HG02642 (cell line): ENCODE data around the gene SPRR4.
A peak's percentile ranks its signal among the peaks of the same experiment; 100 is the strongest.

Experiments
- ATAC-seq: cut with Tn5 transposase; IDR thresholded peaks from one replicate; pipeline ENCODE4 v1.9.1; 2021; ENCODE audit warnings: mild to moderate bottlenecking; ENCODE audit not compliant: unreplicated experiment, poor library complexity

The SPRR4 gene

DNA sequence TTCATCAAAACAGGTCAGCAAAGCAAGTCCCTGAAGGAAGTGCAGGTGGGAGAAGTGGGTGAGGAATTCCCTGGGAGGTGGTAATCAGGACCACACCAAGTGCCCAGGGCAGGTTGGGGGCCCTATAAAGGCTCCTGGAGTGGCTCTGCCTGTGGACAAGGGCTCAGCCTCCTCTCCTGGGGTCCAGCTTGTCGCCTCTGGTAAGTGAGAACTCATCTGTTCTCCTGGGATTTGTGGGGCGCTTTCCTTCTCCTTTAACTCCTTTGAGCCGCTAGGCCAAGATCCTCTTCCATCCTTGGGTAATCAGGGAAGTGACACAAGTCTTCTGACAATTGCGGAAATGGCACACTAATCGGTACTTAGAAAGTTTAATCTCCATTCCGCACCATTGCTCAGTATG lies at the start of gene SPRR4:
SPRR4 (plus strand) TSS at position 154 of the 400 bp plus-strand sequence. CDS start 1,243 bp downstream, outside the sequence.
- ATAC-seq: no peak

- ATAC-seq: no peak
Observed at GRCh38 chr1:152924191-152924590, 46.3 kb upstream of the SPRR4 start.

DNA sequence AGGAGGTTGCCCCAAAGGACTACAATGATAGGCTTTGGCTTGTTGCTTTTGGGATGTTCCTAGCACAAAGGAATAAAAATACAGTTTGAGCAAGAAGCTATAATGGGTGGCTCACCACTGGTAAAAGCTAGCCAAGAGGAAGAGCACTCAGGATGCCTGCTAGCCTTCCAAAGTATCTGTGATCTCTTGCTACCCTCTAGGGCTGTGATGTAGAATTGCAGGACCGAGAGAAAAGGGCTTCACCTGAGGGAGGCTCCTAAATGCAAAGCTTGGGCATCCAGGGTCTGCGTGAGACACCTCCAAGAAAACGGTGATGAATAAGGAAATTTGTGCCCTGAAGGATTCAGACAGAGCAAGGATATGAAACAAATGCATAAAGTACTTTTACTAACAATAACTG lies 44.4 kb upstream of the SPRR4 start:
- peak; percentile 55 for ATAC-seq

DNA sequence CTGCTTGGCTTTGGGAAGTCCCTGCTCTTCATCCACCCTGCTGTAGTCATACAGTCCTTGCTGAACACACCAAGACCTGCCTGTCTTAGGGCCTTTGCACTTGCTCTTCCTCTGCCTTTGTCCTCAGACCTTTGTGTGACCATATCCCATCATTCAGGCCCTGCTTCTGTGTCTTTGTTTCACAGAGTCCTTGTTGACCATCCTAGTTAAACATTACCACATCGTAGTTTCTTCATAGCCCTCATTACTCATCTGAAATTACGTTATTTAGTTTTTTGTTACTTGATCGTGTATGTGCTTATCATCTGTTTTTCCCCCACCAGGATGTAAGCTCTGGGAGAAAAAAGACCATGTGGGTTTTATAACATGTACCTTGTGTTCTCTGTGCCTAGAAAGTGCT lies 41.8 kb upstream of the SPRR4 start:
- no peak for ATAC-seq

GRCh38 chr1:152932170-152932811 lies 38.2 kb upstream of the SPRR4 start:
- no peak for ATAC-seq

DNA sequence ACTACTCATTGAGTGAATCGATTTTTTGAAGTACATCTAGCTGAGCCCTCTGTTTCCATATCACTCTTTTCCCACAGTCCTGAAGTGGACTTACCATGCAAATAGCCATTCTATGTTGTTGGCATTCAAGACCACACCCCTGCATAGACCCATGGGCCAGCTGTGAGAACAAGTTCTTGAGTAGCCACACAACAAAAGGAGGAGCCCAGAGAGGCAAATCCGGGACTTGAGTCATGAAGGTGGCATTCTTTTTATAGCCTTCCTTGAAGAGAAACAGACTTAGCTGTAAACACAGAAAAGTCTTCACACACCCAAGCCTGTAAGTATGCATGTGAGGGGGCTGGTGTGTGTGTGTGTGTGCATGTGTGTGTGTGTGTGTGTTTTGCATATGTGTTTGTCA lies 37.3 kb upstream of the SPRR4 start:
- ATAC-seq: no peak

GRCh38 chr1:152940614-152941013 lies 29.8 kb upstream of the SPRR4 start:
- no peak for ATAC-seq

GRCh38 chr1:152941037-152941711 lies 29.3 kb upstream of the SPRR4 start:
- no peak for ATAC-seq

DNA sequence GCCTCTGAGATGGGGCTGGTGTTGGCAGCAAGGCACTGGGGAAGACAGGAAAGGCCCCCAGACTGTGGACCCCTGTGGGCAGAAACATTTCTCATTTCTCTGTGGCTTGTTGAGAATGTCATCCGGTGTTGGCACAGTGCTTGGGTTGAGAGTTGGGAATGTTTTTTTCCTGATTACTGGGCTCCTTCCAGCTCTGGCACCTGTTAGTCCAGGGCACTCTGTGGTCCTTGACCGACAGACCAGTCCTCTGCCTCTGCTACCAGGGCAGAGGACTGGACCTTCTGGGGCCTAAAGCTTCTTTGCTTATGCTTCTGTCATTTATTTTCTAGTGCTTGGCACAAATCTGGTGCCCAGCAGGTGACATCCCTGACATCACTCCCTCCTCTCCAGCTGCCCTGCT lies 28.3 kb upstream of the SPRR4 start:
- ATAC-seq: no peak

DNA sequence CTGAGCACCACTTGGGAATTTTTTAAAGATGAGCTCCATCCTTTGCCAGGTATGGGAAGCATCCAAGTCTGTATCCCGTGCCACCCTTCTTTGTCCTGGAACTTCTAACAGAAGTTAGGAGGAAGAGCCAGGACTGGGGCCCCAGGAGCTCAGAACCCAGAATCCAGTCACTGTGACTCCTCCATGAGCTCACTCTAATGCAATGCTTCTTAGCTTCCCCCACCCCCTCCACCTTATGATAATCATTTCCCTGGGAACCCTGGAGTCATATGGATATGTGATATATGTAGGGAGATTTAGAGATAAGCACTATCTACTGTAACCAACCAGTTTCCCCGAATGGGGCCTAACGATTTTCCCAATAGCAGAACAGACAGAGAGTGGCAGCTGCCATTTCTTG lies 24.2 kb upstream of the SPRR4 start:
- ATAC-seq: no peak

DNA sequence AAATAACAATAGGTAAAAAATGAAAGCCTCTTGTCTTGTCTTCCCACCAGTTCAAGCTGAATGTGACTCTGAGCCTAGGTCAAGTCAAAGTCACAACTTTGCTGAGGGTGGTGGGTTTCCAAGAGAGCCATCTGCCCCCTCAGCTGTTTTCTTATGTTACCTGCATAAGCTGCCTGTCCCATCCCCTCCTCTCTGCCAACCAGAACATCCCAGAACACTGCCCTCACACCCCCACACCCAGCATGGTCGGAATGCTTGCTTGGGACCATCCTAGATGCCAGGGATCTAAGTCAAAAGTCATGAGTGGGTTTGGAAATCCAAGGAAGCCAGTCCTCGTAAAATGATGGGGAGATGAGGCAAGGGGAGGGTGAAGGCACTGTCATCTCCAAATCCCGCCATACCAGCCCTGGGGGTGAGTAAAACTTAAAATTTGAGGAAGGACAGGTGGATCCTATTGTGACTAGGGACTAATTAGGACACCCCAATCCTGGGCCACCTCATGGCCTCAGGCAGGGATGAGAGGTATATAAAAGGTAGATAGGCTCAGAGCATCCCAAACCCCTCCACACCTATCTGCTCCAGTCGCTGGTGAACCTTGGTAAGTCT lies 23.7 kb upstream of the SPRR4 start, which contains the start of gene SPRR5:
SPRR5 (plus strand) TSS at position 556 of the 606 bp plus-strand sequence. CDS start 1,349 bp downstream, outside the sequence.
- ATAC-seq: no peak

DNA sequence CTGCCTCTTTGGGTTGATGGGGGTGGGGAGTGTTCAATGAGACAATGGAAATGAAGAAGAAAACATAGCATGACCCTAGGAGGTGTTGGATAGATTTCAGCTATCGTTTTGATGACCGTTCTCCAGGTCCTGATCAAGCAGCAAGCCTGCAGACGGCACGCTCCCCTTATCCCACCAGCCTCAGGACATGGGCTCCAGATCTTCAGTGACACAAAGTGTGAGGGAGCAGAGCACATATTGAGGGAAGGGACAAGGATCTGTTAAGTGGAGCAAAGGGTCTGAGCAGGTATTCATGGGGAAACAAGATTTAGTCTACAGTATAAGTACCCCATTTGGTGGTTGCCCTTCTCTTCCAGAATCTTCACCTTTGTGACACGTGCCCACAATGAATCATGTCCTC lies 18.7 kb upstream of the SPRR4 start:
- ATAC-seq: no peak

DNA sequence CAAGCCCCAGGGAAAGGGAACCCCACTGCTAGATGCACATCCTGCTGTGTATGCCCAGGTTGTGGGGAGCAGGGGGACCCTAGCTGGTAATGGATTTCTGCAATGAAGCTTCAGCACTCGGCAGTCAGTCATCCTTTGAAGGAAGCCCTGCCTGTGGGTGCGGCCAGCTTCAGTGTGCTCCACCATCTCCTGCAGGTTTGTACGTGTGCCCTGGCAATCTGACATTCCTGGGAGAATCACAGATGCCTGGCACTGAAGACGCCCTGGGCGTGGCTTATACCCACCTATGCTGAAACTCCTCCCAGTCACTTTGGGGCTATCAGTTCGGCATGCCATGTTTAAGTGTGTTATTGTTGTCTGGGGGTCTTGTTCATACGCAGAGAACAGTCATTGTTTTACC lies 16.7 kb upstream of the SPRR4 start:
- ATAC-seq: no peak

DNA sequence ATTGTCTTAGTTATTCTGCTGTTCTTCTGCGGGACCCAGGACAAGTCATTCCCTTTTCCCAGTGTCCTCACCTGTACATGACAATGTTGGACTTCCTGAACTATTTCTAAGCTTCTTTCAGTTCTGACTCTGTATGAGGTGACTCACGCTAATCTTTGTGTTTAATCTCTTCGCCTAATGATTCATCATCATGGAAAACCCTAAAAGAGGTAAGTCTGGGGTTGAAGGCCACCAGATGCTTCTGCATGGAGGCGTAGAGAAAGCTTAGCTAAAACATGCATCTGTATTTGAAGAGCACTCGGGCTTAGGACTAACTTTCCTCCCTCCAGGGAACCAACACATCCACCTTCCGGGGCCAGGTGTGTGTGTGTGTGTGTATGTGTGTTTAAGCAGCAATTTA lies 16.0 kb upstream of the SPRR4 start:
- no peak for ATAC-seq

DNA sequence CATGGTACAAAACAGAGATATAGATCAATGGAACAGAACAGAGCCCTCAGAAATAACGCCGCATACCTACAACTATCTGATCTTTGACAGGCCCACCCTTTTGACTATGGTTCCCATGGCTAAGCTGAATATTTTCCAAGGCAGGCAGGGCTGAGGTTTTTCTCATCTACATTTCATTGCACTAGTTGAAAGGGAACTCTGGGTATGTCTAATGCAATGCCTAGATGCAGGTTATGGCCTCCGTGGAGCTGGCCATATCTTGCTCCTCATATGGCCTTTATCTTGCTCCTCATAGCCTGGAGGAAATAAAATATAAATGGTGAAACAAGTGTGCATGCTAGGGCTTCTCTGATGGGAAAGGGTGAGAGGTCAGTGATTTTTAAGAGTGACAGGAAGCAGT lies 12.9 kb upstream of the SPRR4 start:
- no peak for ATAC-seq

DNA sequence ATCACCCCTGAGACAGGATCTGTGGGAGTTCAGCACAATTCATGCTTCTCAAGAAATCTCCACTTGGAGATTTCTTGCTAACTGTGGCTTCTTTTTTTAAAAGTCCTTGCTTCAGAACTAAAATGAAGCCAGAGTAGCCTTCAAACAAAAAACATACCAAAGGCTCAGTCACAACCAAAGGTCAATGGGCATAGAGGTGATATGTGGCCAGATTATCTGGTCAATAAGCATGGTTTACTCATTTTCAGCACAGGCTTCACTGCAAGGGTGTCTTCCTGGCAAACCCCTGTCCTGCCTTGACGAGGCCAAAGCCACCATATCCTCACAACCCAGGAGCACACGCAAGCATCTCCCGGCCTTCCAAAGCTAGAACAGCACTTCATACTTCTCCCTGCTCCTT lies 11.2 kb upstream of the SPRR4 start:
- no peak for ATAC-seq

DNA sequence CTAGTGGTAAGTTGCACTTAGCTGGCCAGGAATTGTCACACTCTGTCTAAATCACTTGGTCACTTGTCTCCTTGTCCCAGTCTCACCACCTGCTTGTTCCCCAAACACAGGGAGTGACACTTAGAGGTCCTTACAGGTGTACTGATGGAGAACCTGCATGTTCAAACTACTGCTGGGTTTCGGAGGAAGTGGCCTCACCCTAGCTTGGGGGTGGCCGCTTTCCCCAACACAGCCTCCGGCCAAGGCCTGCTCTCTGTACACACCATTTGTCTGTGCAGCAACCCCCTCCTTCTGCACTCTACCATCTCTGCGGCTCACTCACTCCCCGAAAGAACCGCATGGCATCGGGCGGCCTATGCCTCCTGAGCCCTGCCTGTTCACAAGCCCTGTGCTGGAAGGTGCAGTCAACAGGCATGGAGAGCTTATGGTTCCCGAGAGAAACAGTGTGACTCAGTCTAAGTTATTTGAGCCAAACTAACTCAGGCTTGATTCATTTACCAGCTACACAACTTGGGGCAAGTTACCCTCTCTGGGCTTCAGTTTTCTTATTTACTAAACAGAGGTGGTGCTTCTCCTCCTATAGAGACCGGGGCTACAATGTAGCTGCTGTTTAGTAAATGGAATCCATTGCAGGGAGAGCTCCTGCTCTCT lies 10.5 kb upstream of the SPRR4 start:
- no peak for ATAC-seq

DNA sequence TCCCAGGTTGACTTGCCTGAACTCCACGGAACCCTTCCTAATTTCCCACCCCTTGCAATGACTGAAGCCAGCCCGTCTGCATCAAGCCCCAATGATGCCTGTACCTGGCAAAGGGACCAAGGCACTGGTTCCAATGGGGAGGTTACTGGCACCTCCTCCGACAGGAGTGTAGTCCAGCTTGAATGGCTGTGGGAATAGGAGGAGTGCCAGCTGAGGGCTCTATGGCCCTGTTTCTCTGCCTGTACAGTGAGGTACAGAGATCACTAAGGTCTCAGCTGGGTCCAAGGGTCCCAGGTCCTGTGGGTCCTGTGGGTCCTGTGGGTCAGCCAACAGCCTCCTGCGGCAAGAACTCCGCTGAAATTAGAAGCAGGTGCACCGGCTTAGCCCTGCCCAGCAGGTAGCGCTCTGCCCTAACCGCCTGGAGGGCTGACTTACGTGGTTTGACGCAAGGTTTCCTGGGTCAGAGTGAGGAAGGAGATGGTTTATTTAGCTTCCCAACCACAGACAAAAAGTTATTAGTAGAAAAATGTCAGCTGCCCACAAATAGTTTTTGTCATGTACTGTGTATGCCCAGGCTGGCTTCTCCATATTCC lies 9.9 kb upstream of the SPRR4 start:
- no peak for ATAC-seq

GRCh38 chr1:152961226-152961891 lies 9.1 kb upstream of the SPRR4 start:
- ATAC-seq: no peak

DNA sequence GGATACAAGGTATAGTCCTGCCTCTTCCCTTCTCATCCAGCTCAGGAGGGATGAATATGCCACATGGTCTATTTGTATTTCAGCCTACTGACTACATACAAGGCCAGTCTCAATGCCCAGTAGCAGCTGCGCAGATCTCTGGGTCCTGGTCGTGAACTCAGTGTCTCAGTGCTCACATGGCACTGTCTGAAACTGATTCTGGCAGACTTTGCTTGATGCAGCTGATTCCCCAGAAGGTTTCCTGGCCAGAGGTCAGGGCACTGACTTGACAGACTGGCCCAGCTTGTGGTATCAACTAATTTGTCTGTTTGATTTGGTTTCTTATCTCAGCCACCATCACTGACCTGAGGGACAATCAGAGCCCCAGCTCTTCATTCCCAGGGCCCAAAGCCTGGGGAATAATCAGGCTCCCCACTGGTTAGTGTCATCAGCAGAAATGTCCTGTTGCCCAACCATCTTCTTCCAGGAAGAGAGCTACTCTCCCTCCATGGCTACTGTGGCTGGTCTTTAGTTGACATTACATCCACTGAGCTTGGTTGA lies 7.5 kb upstream of the SPRR4 start:
- no peak for ATAC-seq
